ENCODE data around the gene ABO. TPM values are rescaled to one million over a fixed set of nuclear protein-coding genes. Genes with fewer than 3 reads are reported as not detected.
"Not testable (repeated sequence)": the region's sequence is repeated elsewhere in the genome, so short reads cannot be mapped to it uniquely, and the experiment has no call there.

The ABO gene
- total RNA-seq, 2 donors from 2014 or later, result 58.0 to 77.7 TPM

- peak overlapping the region; percentile 32 to 83 for H3K9ac ChIP-seq (ENCODE audit: low read depth in 2 of 2, low read length in 2 of 2)
- no peak for TF ChIP-seq CTCF (IDR thresholded peaks at IDR 0.05)
These were observed 36.6 kb downstream of the ABO start for GRCh38 chr9:133238272-133238850.

GRCh38 chr9:133237035-133237731, 37.8 kb downstream of the ABO start:
- TF ChIP-seq CTCF (IDR thresholded peaks at IDR 0.05), result no peak
- peak overlapping the region; percentile 26 for H3K27ac ChIP-seq
- no peak for DNase-seq
- H3K9me3 ChIP-seq, result no peaks in the 10 kb centered on the region
- H3K9ac ChIP-seq (ENCODE audit: low read depth in 2 of 2, low read length in 2 of 2), result no peak overlapping the region
- intact Hi-C loops (cut with DNase I), result loop anchor here (10.0 kb wide), 1 partner anchor 88 kb away; no protein-coding TSS in a partner anchor
- H3K36me3 ChIP-seq, result no peaks in the 10 kb centered on the region
- H3K4me3 ChIP-seq, result no peak overlapping the region
- no peaks in the 10 kb centered on the region for H3K27me3 ChIP-seq
- peaks cover 5% of the 10 kb centered on the region for H3K4me1 ChIP-seq

More at GRCh38 chr9:133238272-133238850, 36.6 kb downstream of the ABO start:
- Histone ChIP-seq H3K4me1 (peaks cover 5% of the 10 kb centered on the region), H3K27me3 (no peaks in the 10 kb centered on the region), H3K4me3 (peak overlapping the region; percentile 22), H3K36me3 (no peaks in the 10 kb centered on the region), H3K27ac (peak overlapping the region; percentile 66), H3K9me3 (no peaks in the 10 kb centered on the region)
- DNase-seq, result peak; percentile 95
- intact Hi-C loops (cut with DNase I), result loop anchor here (10.0 kb wide), 1 partner anchor 86 kb away; no protein-coding TSS in a partner anchor

GRCh38 chr9:133236291-133237034, 38.5 kb downstream of the ABO start:
- H3K4me1 ChIP-seq; H3K4me3 ChIP-seq; H3K27ac ChIP-seq; H3K9ac ChIP-seq (ENCODE audit: low read depth in 2 of 2, low read length in 2 of 2); H3K9me3 ChIP-seq; H3K27me3 ChIP-seq; H3K36me3 ChIP-seq: not testable (repeated sequence)
- peak; percentile 12 for DNase-seq
- intact Hi-C loops (cut with DNase I), result loop anchor here (10.0 kb wide), 1 partner anchor 88 kb away; no protein-coding TSS in a partner anchor

- H3K9me3 ChIP-seq, result no peaks in the 10 kb centered on the region
- peaks cover 5% of the 10 kb centered on the region for H3K4me1 ChIP-seq
- H3K36me3 ChIP-seq, result no peaks in the 10 kb centered on the region
- no peak overlapping the region for H3K27ac ChIP-seq
- intact Hi-C loops (cut with DNase I), result loop anchor here (10.0 kb wide), 1 partner anchor 89 kb away; no protein-coding TSS in a partner anchor
- H3K4me3 ChIP-seq, result no peak overlapping the region
- no peaks in the 10 kb centered on the region for H3K27me3 ChIP-seq
- DNase-seq, result peak; percentile 15
- H3K9ac ChIP-seq (ENCODE audit: low read depth in 2 of 2, low read length in 2 of 2), result no peak overlapping the region
- TF ChIP-seq CTCF (IDR thresholded peaks at IDR 0.05), result no peak
These were observed 39.3 kb downstream of the ABO start for GRCh38 chr9:133235549-133236222.

GRCh38 chr9:133234577-133235322, 40.3 kb downstream of the ABO start:
- DNase-seq, result no peak
- H3K36me3 ChIP-seq, result no peaks in the 10 kb centered on the region
- no peaks in the 10 kb centered on the region for H3K27me3 ChIP-seq
- peaks cover 5% of the 10 kb centered on the region for H3K4me1 ChIP-seq
- no peak overlapping the region for H3K4me3 ChIP-seq
- intact Hi-C loops (cut with DNase I), result loop anchor here (10.0 kb wide), 1 partner anchor 90 kb away; no protein-coding TSS in a partner anchor
- H3K27ac ChIP-seq, result no peak overlapping the region
- no peaks in the 10 kb centered on the region for H3K9me3 ChIP-seq
- H3K9ac ChIP-seq (ENCODE audit: low read depth in 2 of 2, low read length in 2 of 2), result no peak overlapping the region
- TF ChIP-seq CTCF (IDR thresholded peaks at IDR 0.05), result no peak

All from colonic mucosa (tissue), 4 donors.